BE2C (cell line): ENCODE measurements around the gene SMAD7.

Experiments
- DNase-seq: peaks from one replicate; pipeline ENCODE4 v3.0.0-alpha.2; 2020
- H3K27me3 ChIP-seq: fragments of 250-450 bp; sonication (Bioruptor Pico); 2 replicates; pipeline ENCODE4 v1.5.1; 2020; ENCODE audit warnings: mild to moderate bottlenecking
- H3K36me3 ChIP-seq: fragments of 250-450 bp; sonication (Bioruptor Pico); 2 replicates; pipeline ENCODE4 v1.5.1; 2020; ENCODE audit warnings: mild to moderate bottlenecking
- H3K4me1 ChIP-seq: fragments of 250-450 bp; sonication (Bioruptor Pico); 2 replicates; pipeline ENCODE4 v1.5.1; 2020
- H3K4me3 ChIP-seq: 2 replicates; pipeline ENCODE4 v1.5.1; 2011; ENCODE audit warnings: low read depth, low read length
- H3K9me3 ChIP-seq: fragments of 250-450 bp; sonication (Bioruptor Pico); 2 replicates; pipeline ENCODE4 v1.5.1; 2020
- TF ChIP-seq, protein P1 (sequence below): IDR thresholded peaks from 2 replicates; pipeline ENCODE4 v1.5.1; 2012; ENCODE audit warnings: mild to moderate bottlenecking, low read depth, low read length

Gene SMAD7

DNA sequence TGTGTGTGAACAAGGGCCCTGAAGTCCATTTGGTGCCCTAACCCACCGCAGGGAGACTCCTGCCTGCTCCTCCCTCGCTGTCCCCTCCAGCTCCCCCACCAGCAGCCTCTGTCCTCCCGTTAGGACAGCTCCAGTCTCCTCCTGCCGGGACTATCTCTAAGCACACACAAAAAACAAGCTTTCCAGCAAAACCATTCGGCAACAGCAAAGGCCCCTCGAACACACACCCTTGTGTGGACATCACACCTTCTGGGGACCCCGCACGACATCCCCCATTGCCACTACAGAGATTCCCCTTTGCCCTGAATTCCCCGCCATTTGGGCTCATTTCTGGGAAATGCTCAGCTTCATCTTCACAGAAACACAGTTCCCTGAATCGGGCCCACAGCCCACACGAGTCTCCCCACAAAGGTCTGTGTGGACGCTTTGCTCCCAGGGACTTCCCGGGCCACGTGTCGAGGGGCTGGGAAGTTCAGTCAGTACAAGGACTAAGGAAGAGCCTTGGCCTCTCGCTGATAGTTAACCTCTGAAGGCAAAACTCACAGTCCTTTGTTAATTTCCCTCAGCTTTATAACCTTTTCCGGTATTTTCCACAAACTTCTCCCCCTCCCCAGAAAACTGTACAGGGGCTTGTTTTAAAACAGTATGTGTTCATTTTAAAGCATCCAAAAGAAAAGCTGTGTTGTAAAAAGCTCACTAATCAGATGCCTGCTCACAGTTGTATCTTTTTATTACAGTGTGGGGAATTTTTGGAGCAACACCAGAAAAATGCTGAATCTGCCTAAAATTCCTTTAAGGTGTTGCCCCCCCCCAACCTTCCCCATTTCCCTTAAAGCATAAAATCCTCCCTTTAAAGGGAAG is 25.9 kb downstream of the SMAD7 start:
- no peak overlapping the region for H3K4me3 ChIP-seq
- peaks cover 10% of the 10 kb centered on the region for H3K4me1 ChIP-seq
- no peaks in the 10 kb centered on the region for H3K36me3 ChIP-seq
- DNase-seq, result no peak
- H3K27me3 ChIP-seq, result no peaks in the 10 kb centered on the region
- TF ChIP-seq, protein P1, sequence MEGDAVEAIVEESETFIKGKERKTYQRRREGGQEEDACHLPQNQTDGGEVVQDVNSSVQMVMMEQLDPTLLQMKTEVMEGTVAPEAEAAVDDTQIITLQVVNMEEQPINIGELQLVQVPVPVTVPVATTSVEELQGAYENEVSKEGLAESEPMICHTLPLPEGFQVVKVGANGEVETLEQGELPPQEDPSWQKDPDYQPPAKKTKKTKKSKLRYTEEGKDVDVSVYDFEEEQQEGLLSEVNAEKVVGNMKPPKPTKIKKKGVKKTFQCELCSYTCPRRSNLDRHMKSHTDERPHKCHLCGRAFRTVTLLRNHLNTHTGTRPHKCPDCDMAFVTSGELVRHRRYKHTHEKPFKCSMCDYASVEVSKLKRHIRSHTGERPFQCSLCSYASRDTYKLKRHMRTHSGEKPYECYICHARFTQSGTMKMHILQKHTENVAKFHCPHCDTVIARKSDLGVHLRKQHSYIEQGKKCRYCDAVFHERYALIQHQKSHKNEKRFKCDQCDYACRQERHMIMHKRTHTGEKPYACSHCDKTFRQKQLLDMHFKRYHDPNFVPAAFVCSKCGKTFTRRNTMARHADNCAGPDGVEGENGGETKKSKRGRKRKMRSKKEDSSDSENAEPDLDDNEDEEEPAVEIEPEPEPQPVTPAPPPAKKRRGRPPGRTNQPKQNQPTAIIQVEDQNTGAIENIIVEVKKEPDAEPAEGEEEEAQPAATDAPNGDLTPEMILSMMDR, result no peak
- H3K9me3 ChIP-seq, result no peaks in the 10 kb centered on the region

DNA sequence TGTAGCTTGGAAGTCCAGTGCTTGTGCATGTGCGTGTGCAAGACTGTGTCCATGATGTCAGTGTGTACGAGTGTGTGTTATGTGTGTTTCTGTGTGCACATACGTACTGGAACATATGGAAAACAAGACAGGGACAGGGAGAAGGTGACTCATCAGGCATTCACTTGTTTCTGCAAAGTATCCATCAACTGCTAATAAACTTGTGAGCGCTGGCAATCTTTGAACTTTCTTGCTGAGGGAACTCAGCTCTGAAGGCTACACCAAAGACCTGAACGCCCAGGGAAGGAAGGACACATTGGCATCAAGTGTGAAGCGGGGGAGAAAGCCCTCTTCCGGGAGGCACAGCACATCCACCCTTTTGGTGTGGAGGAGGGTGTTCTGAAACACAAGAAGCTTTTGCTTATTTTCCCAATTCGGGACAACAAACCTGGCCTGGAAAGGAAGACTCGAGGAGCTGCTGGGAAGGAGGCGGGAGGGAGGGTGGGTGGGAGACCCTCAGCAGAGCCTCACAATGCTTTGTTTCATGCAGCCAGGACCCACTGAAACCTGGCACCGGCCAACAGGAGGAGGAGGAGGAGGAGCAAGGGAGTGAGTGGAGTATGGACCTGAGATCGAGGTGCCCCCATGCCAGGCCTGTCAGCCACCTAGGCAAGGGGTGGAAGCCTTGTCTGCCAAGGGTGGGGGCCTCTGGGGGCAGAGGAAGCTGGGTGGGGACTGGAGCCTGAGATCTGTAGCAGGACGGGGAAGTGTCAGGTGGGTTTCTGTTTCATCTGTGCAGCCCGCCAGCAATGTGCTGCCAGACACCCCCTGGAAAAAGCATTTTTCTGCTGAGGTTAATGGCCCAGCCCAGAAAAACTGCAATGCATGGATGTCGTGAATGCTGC is 26.8 kb downstream of the SMAD7 start:
- no peaks in the 10 kb centered on the region for H3K36me3 ChIP-seq
- DNase-seq, result no peak
- TF ChIP-seq, protein P1, result no peak

DNA sequence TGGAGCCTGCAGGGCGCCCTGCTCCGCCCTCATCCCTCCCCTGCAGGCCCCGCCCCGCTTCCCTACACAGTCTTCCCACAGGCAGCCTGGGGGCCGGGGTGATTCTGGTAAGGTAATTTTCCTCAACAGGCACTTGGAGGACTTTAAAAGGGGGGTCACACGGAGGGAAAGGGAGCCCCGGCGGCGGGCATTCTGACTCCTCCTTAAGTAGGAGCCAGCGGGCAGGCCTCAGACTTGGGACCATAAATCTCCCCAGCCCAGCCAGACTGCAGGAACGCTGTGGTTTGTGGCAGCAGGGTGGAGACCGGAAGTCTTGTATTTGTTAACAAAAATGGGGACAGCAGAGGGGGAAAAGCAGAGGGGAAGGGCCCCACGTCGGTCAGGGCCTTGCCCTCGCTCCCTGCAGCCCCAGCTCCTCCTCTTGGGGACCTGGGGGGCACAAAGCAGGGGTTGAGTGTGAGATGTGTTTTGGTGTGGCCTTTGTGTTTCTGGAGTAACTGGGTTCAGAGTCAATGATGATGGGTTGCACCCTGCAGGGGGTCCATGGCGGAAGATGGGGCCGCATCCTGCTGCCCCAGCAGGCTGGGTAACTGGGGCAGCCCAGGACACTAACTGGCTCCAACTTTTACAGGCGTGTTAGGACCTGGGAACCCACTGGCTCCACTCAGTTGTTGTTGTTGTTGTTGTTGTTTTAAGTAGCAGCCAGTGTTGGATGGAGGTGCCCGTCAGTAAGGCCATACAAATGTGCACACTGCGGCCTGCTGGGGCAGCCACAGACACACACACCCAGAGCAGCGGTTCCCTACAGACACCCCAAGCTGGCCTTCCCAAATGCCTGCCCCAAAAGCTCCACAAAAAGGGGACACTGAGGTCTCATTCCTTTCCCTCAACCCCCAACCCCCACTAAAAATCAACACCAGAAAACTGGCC is 27.7 kb downstream of the SMAD7 start:
- H3K4me1 ChIP-seq, result no peaks in the 10 kb centered on the region
- H3K36me3 ChIP-seq, result no peaks in the 10 kb centered on the region
- TF ChIP-seq, protein P1, result no peak
- DNase-seq, result no peak
- no peak overlapping the region for H3K4me3 ChIP-seq
- no peaks in the 10 kb centered on the region for H3K27me3 ChIP-seq
- H3K9me3 ChIP-seq, result no peaks in the 10 kb centered on the region

More for the DNA sequence above, 26.8 kb downstream of the SMAD7 start:
- Histone ChIP-seq H3K9me3 (no peaks in the 10 kb centered on the region), H3K4me1 (peaks cover 4% of the 10 kb centered on the region), H3K4me3 (no peak overlapping the region), H3K27me3 (no peaks in the 10 kb centered on the region)

DNA sequence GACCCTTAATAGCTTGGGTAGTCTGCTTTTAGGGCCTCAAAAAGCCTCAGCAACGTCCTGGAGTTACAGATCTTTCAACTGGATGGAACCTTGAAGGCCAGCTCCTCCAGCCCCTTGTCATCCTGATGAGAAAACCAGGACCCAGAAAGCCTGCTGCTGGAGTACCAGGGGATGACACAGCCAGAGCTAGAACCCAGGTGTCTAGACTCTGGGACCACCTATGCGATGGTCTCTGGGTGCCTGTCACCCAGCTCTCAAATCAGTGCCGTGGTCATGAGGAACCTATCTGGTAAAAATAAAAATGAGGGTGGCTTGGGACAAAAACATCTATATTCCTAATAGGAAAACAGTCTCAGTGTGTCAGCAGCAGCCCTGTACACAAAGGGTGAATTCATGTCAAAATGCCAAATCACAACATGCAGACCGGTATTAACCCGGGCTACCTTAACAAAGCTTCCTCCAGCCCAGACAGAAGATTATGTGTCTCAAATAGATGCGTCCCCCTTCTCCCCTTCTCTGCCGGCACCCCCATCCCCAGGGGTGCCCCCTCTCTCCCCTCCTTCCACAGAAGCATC is 28.5 kb downstream of the SMAD7 start:
- TF ChIP-seq, protein P1, result no peak
- Histone ChIP-seq H3K4me3 (no peak overlapping the region), H3K4me1 (no peaks in the 10 kb centered on the region), H3K9me3 (no peaks in the 10 kb centered on the region), H3K27me3 (no peaks in the 10 kb centered on the region), H3K36me3 (no peaks in the 10 kb centered on the region)
- no peak for DNase-seq

DNA sequence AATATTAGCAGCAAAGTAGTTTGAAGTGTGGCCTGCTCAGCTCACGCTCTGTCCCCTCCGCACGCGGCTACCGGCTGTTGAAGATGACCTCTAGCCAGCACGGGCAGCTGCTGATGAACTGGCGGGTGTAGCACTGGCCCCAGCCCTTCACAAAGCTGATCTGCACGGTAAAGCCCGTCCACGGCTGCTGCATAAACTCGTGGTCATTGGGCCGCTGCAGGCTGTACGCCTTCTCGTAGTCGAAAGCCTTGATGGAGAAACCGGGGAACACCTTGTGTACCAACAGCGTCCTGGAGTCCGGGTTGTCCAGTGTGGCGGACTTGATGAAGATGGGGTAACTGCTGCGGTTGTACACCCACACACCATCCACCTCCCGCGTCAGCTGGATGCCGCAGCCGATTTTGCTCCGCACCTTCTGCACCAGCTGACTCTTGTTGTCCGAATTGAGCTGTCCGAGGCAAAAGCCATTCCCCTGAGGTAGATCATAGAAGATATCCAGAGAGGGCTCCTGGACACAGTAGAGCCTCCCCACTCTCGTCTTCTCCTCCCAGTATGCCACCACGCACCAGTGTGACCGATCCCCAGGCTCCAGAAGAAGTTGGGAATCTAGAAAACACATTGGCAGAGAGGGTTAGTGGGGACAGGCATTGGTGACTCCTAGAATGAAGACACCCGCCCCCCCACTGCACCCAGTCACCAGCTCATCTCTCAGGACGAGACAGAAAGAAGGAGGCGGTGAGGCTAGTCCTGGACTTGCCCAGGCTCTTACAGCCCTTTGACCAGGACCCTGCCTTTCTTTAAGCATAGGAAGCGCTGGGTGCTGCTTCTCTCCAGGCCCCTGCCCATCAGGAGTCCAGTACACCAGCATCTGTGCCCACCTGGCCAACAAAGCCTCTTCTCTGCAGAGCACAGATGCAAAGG is 29.2 kb downstream of the SMAD7 start:
- H3K4me3 ChIP-seq, result no peak overlapping the region
- H3K4me1 ChIP-seq, result no peaks in the 10 kb centered on the region
- H3K9me3 ChIP-seq, result no peaks in the 10 kb centered on the region
- TF ChIP-seq, protein P1, result no peak
- no peaks in the 10 kb centered on the region for H3K27me3 ChIP-seq
- DNase-seq, result no peak
- no peaks in the 10 kb centered on the region for H3K36me3 ChIP-seq
